SK-N-SH (cell line): ENCODE measurements around the gene ZNF579. TPM values are rescaled to one million over a fixed set of nuclear protein-coding genes. Genes with fewer than 3 reads are reported as not detected.

Experiments
- CTCF ChIA-PET: fragments of 300-600, 350-600 bp; formaldehyde crosslinking; extraction: SDS; loops from one replicate; lab custom pipeline; 2021; lab: Yijun Ruan, JAX
- POLR2A ChIA-PET: fragments of 350-600 bp; sonication (Branson Sonifier 250); formaldehyde crosslinking; extraction: SDS; loops from one replicate; lab custom pipeline; 2020; ENCODE audit warnings: antibody characterized with exemption, inconsistent platforms; lab: Yijun Ruan, JAX
- DNase-seq: peaks from one replicate; pipeline ENCODE4 v3.0.0; 2012
- H2AFZ ChIP-seq: fragments of 200-600 bp; sonication (generic); 2 replicates; pipeline ENCODE4 v1.8.1; 2016; ENCODE audit warnings: antibody characterized with exemption, mild to moderate bottlenecking, low read depth
- H3F3A ChIP-seq: fragments of 200-600 bp; sonication (generic); replicated peaks from 2 replicates; pipeline ENCODE3; 2016; ENCODE audit warnings: antibody characterized with exemption, mild to moderate bottlenecking; ENCODE audit not compliant: insufficient read depth
- H3K27ac ChIP-seq, 2 experiments: fragments of 200-500 bp in 1 of 2; fragments of 200-600 bp in 1 of 2; sonication (Bioruptor generic) in 1 of 2; sonication (generic), shearing (Covaris generic) in 1 of 2; 2 replicates each; pipeline versions ENCODE4 v1.5.1 to v1.6.1; 2014 to 2016; ENCODE audit warnings: low read depth in 2 of 2, inconsistent platforms in 1 of 2, low read length in 1 of 2, mild to moderate bottlenecking in 1 of 2, mixed read lengths in 1 of 2
- H3K27me3 ChIP-seq: fragments of 200-600 bp; sonication (generic), shearing (Covaris generic); 2 replicates; pipeline ENCODE4 v1.6.1; 2016; ENCODE audit warnings: mixed run types; ENCODE audit not compliant: insufficient read depth
- H3K36me3 ChIP-seq, 2 experiments: fragments of 200-500 bp in 1 of 2; fragments of 200-600 bp in 1 of 2; sonication (Bioruptor generic) in 1 of 2; sonication (generic) in 1 of 2; replicated peaks in 1 of 2; 2 replicates each; pipeline versions ENCODE3 to v1.5.1; 2014 to 2016; ENCODE audit warnings: low read length in 1 of 2, mild to moderate bottlenecking in 1 of 2; ENCODE audit not compliant: insufficient read depth in 2 of 2, control insufficient read depth in 1 of 2
- H3K4me1 ChIP-seq, 2 experiments: fragments of 200-500 bp in 1 of 2; fragments of 200-600 bp in 1 of 2; sonication (Bioruptor generic) in 1 of 2; sonication (generic), shearing (Covaris generic) in 1 of 2; 2 replicates each; pipeline versions ENCODE4 v1.5.1 to v1.6.1; 2014 to 2016; ENCODE audit warnings: low read depth in 1 of 2, low read length in 1 of 2, mixed run types in 1 of 2; ENCODE audit not compliant: insufficient read depth in 2 of 2, control insufficient read depth in 1 of 2
- H3K4me2 ChIP-seq: fragments of 200-600 bp; sonication (generic), shearing (Covaris generic); 2 replicates; pipeline ENCODE4 v1.6.1; 2017; ENCODE audit warnings: mixed run types
- H3K4me3 ChIP-seq, 2 experiments: fragments of 200-500 bp in 1 of 2; fragments of 200-600 bp in 1 of 2; sonication (Bioruptor generic) in 1 of 2; sonication (generic), shearing (Covaris generic) in 1 of 2; 2 replicates each; pipeline versions ENCODE4 v1.5.1 to v1.8.1; 2014 to 2016; ENCODE audit warnings: low read depth in 2 of 2, inconsistent platforms in 1 of 2, low read length in 1 of 2, mild to moderate bottlenecking in 1 of 2, mixed read lengths in 1 of 2, moderate library complexity in 1 of 2
- H3K79me2 ChIP-seq: fragments of 200-600 bp; sonication (generic); 2 replicates; pipeline ENCODE4 v1.8.1; 2017; ENCODE audit warnings: mild to moderate bottlenecking; ENCODE audit not compliant: insufficient read depth
- H3K9ac ChIP-seq: fragments of 200-600 bp; sonication (generic); 2 replicates; pipeline ENCODE4 v1.6.1; 2017; ENCODE audit warnings: mixed run types
- H3K9me2 ChIP-seq: fragments of 200-600 bp; sonication (generic); 2 replicates; pipeline ENCODE4 v1.6.1; 2017; ENCODE audit warnings: mixed run types
- H3K9me3 ChIP-seq: fragments of 200-600 bp; sonication (generic); 2 replicates; pipeline ENCODE4 v1.6.1; 2017; ENCODE audit warnings: mixed run types, mild to moderate bottlenecking, moderate library complexity
- H4K20me1 ChIP-seq: fragments of 200-600 bp; sonication (generic); 2 replicates; pipeline ENCODE4 v1.6.1; 2017; ENCODE audit warnings: mild to moderate bottlenecking, mixed run types; ENCODE audit not compliant: insufficient read depth
- ELF1 ChIP-seq: IDR thresholded peaks from 2 replicates; pipeline ENCODE4 v1.4.0; 2012
- EZH2phosphoT487 ChIP-seq: fragments of 200-600 bp; sonication (generic); IDR thresholded peaks from 2 replicates; pipeline ENCODE4 v1.6.1; 2017; ENCODE audit warnings: low read depth, mixed run types, mild to moderate bottlenecking, antibody characterized with exemption, moderate library complexity, borderline replicate concordance
- FOSL2 ChIP-seq: IDR thresholded peaks from 2 replicates; pipeline ENCODE4 v1.4.0; 2012; ENCODE audit warnings: low read depth, mild to moderate bottlenecking, moderate library complexity, borderline replicate concordance
- GATA2 ChIP-seq: sonication (generic); formaldehyde crosslinking; IDR thresholded peaks from 2 replicates; pipeline ENCODE4 v1.5.0; 2020; ENCODE audit warnings: mild to moderate bottlenecking, missing genetic modification reagents
- IRF3 ChIP-seq: fragments of 150-350 bp; IDR thresholded peaks from 2 replicates; pipeline ENCODE4 v1.6.1; 2016; ENCODE audit warnings: mild to moderate bottlenecking, low read depth, low read length
- MEF2A ChIP-seq: IDR thresholded peaks from 2 replicates; pipeline ENCODE4 v1.4.0; 2012; ENCODE audit warnings: low read depth, borderline replicate concordance
- MXI1 ChIP-seq: IDR thresholded peaks from 2 replicates; pipeline ENCODE4 v1.6.1; 2012; ENCODE audit warnings: mild to moderate bottlenecking, low read depth, low read length, improper control_type of control experiment
- NFIC ChIP-seq: IDR thresholded peaks from 2 replicates; pipeline ENCODE4 v1.4.0; 2012; ENCODE audit warnings: borderline replicate concordance
- POLR2AphosphoS5 ChIP-seq: IDR thresholded peaks from 2 replicates; pipeline ENCODE4 v1.6.1; 2012; ENCODE audit warnings: low read depth, low read length
- USF1 ChIP-seq: IDR thresholded peaks from 2 replicates; pipeline ENCODE4 v1.4.0; 2012; ENCODE audit warnings: low read depth, borderline replicate concordance
- USF2 ChIP-seq: fragments of 150-350 bp; IDR thresholded peaks from 2 replicates; pipeline ENCODE4 v1.6.1; 2017; ENCODE audit warnings: antibody characterized with exemption, low read length, low read depth, borderline replicate concordance
- YY1 ChIP-seq: IDR thresholded peaks from 2 replicates; pipeline ENCODE4 v1.4.0; 2012; ENCODE audit warnings: low read depth, mild to moderate bottlenecking
- WGBS: methylation state at CpG from one replicate; pipeline ENCODE4 v1.1.6; 2017; ENCODE audit warnings: low lambda C conversion rate; 5-methylcytosine and 5-hydroxymethylcytosine counted together
- polyA plus RNA-seq, 3 experiments: library from polyadenylated mRNA; depleted of rRNA; stranded (reverse); fragments of >200 nt; gene quantifications; 2 replicates each; pipeline ENCODE4 v1.2.3, GENCODE V29; 2012

The ZNF579 gene
- polyA plus RNA-seq, 1 of the 3 experiments (the other 2 are of a cell fraction): 5.9 TPM

DNA sequence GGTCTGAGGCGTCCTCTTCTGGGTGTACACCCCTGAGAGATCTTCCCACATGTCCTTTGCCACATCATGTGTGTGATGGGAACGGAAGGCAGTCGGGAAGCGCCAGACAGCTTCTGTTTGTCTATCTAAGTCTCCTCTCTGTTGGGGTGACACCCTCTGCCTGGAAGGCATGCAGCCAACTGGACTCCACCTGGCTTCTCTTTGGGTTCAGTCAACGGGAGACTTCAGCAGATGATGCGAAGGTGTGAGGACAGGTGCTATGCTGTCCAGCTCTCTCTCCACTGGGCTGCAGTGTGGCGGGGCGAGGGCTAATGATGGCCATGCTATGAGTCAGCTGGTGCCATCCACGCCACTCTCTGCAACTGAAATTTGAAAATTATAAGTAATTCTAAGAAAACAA is 21.0 kb downstream of the ZNF579 start:
- Histone ChIP-seq H3K27ac (no peak overlapping the region), H3K9ac (no peak overlapping the region), H3K27me3 (no peaks in the 10 kb centered on the region), H3K4me2 (no peak overlapping the region), H3K36me3 (no peaks in the 10 kb centered on the region), H4K20me1 (no peaks in the 10 kb centered on the region), H3K9me2 (no peaks in the 10 kb centered on the region), H3K4me3 (no peak overlapping the region), H3F3A (no peaks in the 10 kb centered on the region), H3K9me3 (no peaks in the 10 kb centered on the region), H3K79me2 (no peaks in the 10 kb centered on the region), H3K4me1 (no peaks in the 10 kb centered on the region), H2AFZ (no peak overlapping the region)
- DNase-seq: no peak
- ChIA-PET CTCF (interaction anchor here (0.6 to 0.8 kb wide), 2 partner anchors 10 to 56 kb away, joined by 3 read pairs; no protein-coding TSS in a partner anchor), POLR2A (no interaction called here)
- 76% methylated on average over 9 of the region's 9 CpGs for WGBS
- TF ChIP-seq USF1 (no peak), MEF2A (no peak), GATA2 (CRISPR knock-in tag) (no peak), EZH2phosphoT487 (no peak), YY1 (no peak), FOSL2 (no peak), MXI1 (no peak), ELF1 (no peak), IRF3 (no peak)

DNA sequence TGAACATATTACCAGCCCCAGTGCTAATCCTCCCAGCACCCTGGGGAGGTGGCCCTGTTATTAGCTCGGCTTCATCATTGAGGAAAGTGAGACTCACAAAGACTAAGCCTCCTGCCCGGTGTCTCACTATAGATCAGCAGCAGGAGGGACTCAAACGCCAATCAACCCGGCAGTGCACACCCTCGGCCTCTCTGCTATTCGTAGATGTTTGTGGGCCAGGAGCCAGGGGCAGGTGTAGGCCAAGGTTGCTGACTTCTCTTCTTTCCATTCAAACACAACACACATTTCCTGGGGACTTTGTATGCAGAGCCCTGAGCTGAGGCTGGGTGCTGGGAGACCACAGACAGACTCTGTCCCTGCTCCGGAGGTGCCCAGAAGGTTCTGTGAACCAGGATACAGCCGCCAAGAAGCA is 25.9 kb downstream of the ZNF579 start:
- H2AFZ ChIP-seq: no peak overlapping the region
- no peak overlapping the region for H3K27ac ChIP-seq
- WGBS: 87% methylated on average over 7 of the region's 8 CpGs
- no peaks in the 10 kb centered on the region for H3K9me2 ChIP-seq
- H3K4me1 ChIP-seq: peaks cover 0 to 6% of the 10 kb centered on the region in 2 experiments; a peak in 2 of 4 replicates
- H3K4me2 ChIP-seq: no peak overlapping the region
- H3K27me3 ChIP-seq: no peaks in the 10 kb centered on the region
- no peak overlapping the region for H3K4me3 ChIP-seq
- DNase-seq: no peak
- no peaks in the 10 kb centered on the region for H3K9me3 ChIP-seq
- TF ChIP-seq POLR2AphosphoS5 (no peak), YY1 (no peak), USF2 (no peak), NFIC (no peak), ELF1 (no peak), MXI1 (no peak)
- H3K79me2 ChIP-seq: no peaks in the 10 kb centered on the region
- H3K9ac ChIP-seq: no peak overlapping the region
- no peaks in the 10 kb centered on the region for H3K36me3 ChIP-seq
- CTCF ChIA-PET: interaction anchor here (1.3 kb wide), 1 partner anchor 52 kb away, joined by 3 read pairs; no protein-coding TSS in a partner anchor
- H3F3A ChIP-seq: peaks cover 5% of the 10 kb centered on the region
- POLR2A ChIA-PET: no interaction called here
- H4K20me1 ChIP-seq: no peaks in the 10 kb centered on the region
